OCI-LY1 (cell line): ENCODE results near the gene WDR13.

Experiments
- H2AFZ ChIP-seq: fragments of 200-600 bp; sonication (generic), shearing (Covaris generic); 2 replicates; pipeline ENCODE4 v1.6.0; 2014; ENCODE audit warnings: antibody characterized with exemption, mild to moderate bottlenecking, low read length
- H3F3A ChIP-seq: fragments of 200-600 bp; sonication (generic), shearing (Covaris generic); 2 replicates; pipeline ENCODE4 v1.6.0; 2014; ENCODE audit warnings: mild to moderate bottlenecking, antibody characterized with exemption, low read length, moderate library complexity; ENCODE audit not compliant: insufficient read depth
- H3K27ac ChIP-seq: fragments of 200-600 bp; sonication (generic); 2 replicates; pipeline ENCODE4 v1.5.1; 2014; ENCODE audit warnings: low read length, mixed run types, mild to moderate bottlenecking, low read depth; ENCODE audit not compliant: poor library complexity, severe bottlenecking
- H3K27me3 ChIP-seq: fragments of 200-600 bp; sonication (generic); 2 replicates; pipeline ENCODE4 v1.6.0; 2014; ENCODE audit warnings: antibody characterized with exemption, mild to moderate bottlenecking, low read length, moderate library complexity; ENCODE audit not compliant: insufficient read depth
- H3K36me3 ChIP-seq: fragments of 200-600 bp; sonication (generic); 2 replicates; pipeline ENCODE4 v1.6.1; 2014; ENCODE audit warnings: mild to moderate bottlenecking, antibody characterized with exemption, low read length, moderate library complexity, mixed read lengths; ENCODE audit not compliant: insufficient read depth
- H3K4me1 ChIP-seq: fragments of 200-600 bp; sonication (generic); 2 replicates; pipeline ENCODE4 v1.5.1; 2014; ENCODE audit warnings: mild to moderate bottlenecking, low read length, moderate library complexity; ENCODE audit not compliant: insufficient read depth, severe bottlenecking
- H3K4me2 ChIP-seq: fragments of 200-600 bp; sonication (generic), shearing (Covaris generic); 2 replicates; pipeline ENCODE4 v1.6.1; 2014; ENCODE audit warnings: low read length
- H3K4me3 ChIP-seq: fragments of 200-600 bp; sonication (generic); 2 replicates; pipeline ENCODE4 v1.5.1; 2014; ENCODE audit warnings: low read length, low read depth, mild to moderate bottlenecking, mixed read lengths; ENCODE audit not compliant: poor library complexity, severe bottlenecking
- H3K79me2 ChIP-seq: fragments of 200-600 bp; shearing (Covaris generic); 2 replicates; pipeline ENCODE4 v1.6.1; 2016; ENCODE audit warnings: mixed run types, low read length, mixed read lengths; ENCODE audit not compliant: insufficient read depth
- H3K9ac ChIP-seq: fragments of 200-600 bp; sonication (generic), shearing (Covaris generic); 2 replicates; pipeline ENCODE4 v1.6.1; 2014; ENCODE audit warnings: mild to moderate bottlenecking, low read length, mixed read lengths
- H3K9me2 ChIP-seq: fragments of 200-600 bp; sonication (generic), shearing (Covaris generic); 2 replicates; pipeline ENCODE4 v1.6.1; 2014; ENCODE audit warnings: low read depth, mild to moderate bottlenecking, low read length, mixed read lengths
- H3K9me3 ChIP-seq: fragments of 200-600 bp; shearing (Covaris generic); 2 replicates; pipeline ENCODE4 v1.6.1; 2014; ENCODE audit warnings: low read length, mixed read lengths
- H4K20me1 ChIP-seq: fragments of 200-600 bp; sonication (generic), shearing (Covaris generic); 2 replicates; pipeline ENCODE4 v1.6.0; 2016; ENCODE audit warnings: mild to moderate bottlenecking, low read length; ENCODE audit not compliant: insufficient read depth
- EZH2 ChIP-seq: fragments of 200-600 bp; sonication (generic), shearing (Covaris generic); IDR thresholded peaks from 2 replicates; pipeline ENCODE4 v1.8.0; 2017; ENCODE audit warnings: borderline replicate concordance, mixed run types, mild to moderate bottlenecking, antibody characterized with exemption, low read length, moderate library complexity, mixed read lengths
- TF ChIP-seq, protein P1 (sequence below): fragments of 200-600 bp; sonication (generic), shearing (Covaris generic); IDR thresholded peaks from 2 replicates; pipeline ENCODE4 v1.5.1; 2017; ENCODE audit warnings: mild to moderate bottlenecking, antibody characterized with exemption, low read length, moderate library complexity, mixed read lengths

WDR13 gene

GRCh38 chrX:48558271-48558670 is 39.0 kb upstream of the WDR13 start:
- H3K4me3 ChIP-seq = no peak overlapping the region
- H3K4me2 ChIP-seq = no peak overlapping the region
- no peaks in the 10 kb centered on the region for H4K20me1 ChIP-seq
- no peak overlapping the region for H3K9ac ChIP-seq
- no peaks in the 10 kb centered on the region for H3K27me3 ChIP-seq
- H3K27ac ChIP-seq = no peak overlapping the region
- no peaks in the 10 kb centered on the region for H3K4me1 ChIP-seq
- no peaks in the 10 kb centered on the region for H3K9me3 ChIP-seq
- no peaks in the 10 kb centered on the region for H3K9me2 ChIP-seq
- TF ChIP-seq, protein P1, sequence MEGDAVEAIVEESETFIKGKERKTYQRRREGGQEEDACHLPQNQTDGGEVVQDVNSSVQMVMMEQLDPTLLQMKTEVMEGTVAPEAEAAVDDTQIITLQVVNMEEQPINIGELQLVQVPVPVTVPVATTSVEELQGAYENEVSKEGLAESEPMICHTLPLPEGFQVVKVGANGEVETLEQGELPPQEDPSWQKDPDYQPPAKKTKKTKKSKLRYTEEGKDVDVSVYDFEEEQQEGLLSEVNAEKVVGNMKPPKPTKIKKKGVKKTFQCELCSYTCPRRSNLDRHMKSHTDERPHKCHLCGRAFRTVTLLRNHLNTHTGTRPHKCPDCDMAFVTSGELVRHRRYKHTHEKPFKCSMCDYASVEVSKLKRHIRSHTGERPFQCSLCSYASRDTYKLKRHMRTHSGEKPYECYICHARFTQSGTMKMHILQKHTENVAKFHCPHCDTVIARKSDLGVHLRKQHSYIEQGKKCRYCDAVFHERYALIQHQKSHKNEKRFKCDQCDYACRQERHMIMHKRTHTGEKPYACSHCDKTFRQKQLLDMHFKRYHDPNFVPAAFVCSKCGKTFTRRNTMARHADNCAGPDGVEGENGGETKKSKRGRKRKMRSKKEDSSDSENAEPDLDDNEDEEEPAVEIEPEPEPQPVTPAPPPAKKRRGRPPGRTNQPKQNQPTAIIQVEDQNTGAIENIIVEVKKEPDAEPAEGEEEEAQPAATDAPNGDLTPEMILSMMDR = no peak
- no peak for TF ChIP-seq EZH2
- peaks cover 31% of the 10 kb centered on the region for H3K36me3 ChIP-seq
- H3K79me2 ChIP-seq = no peaks in the 10 kb centered on the region
- H3F3A ChIP-seq = no peaks in the 10 kb centered on the region
- no peak overlapping the region for H2AFZ ChIP-seq

DNA sequence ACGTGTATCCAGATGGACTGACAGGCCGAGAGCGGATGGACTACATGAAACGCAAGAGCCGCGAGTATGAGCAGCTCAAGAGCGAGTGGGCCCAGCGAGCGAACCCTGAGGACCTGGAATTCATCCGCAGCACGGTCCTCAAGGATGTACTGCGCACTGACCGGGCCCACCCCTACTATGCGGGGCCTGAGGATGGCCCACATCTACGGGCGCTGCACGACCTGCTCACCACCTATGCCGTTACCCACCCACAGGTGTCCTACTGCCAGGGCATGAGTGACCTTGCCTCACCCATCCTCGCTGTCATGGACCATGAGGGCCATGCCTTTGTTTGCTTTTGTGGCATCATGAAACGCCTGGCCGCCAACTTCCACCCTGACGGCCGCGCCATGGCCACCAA is 37.7 kb upstream of the WDR13 start:
- H3K9me3 ChIP-seq = no peaks in the 10 kb centered on the region
- no peak overlapping the region for H3K4me3 ChIP-seq
- no peak overlapping the region for H3K9ac ChIP-seq
- TF ChIP-seq EZH2 = no peak
- TF ChIP-seq, protein P1 = no peak
- H3F3A ChIP-seq = no peaks in the 10 kb centered on the region
- no peaks in the 10 kb centered on the region for H3K9me2 ChIP-seq
- H3K4me1 ChIP-seq = no peaks in the 10 kb centered on the region
- H4K20me1 ChIP-seq = no peaks in the 10 kb centered on the region
- H3K4me2 ChIP-seq = no peak overlapping the region
- H3K36me3 ChIP-seq = peaks cover 30% of the 10 kb centered on the region
- H3K79me2 ChIP-seq = no peaks in the 10 kb centered on the region
- H3K27me3 ChIP-seq = no peaks in the 10 kb centered on the region
- H3K27ac ChIP-seq = no peak overlapping the region
- no peak overlapping the region for H2AFZ ChIP-seq

DNA sequence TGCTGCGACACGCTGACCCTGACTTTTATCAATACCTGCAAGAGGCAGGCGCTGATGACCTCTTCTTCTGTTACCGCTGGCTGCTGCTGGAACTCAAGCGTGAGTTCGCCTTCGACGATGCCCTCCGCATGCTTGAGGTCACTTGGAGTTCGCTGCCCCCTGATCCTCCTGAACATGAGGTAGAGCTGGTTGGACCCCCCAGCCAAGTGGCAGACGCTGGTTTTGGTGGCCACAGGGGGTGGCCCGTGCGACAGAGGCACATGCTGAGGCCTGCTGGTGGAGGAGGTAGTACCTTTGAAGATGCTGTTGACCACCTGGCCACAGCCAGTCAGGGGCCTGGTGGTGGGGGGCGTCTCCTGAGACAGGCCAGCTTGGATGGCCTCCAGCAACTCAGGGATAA is 37.2 kb upstream of the WDR13 start:
- no peaks in the 10 kb centered on the region for H3K4me1 ChIP-seq
- H3K36me3 ChIP-seq = peaks cover 26% of the 10 kb centered on the region
- H3K9me2 ChIP-seq = no peaks in the 10 kb centered on the region
- no peak overlapping the region for H3K4me3 ChIP-seq
- no peaks in the 10 kb centered on the region for H3K9me3 ChIP-seq
- no peak overlapping the region for H3K4me2 ChIP-seq
- no peaks in the 10 kb centered on the region for H3K79me2 ChIP-seq
- no peaks in the 10 kb centered on the region for H3K27me3 ChIP-seq
- no peak overlapping the region for H3K27ac ChIP-seq
- H3K9ac ChIP-seq = no peak overlapping the region
- H2AFZ ChIP-seq = no peak overlapping the region
- no peaks in the 10 kb centered on the region for H3F3A ChIP-seq
- TF ChIP-seq, protein P1 = no peak
- no peak for TF ChIP-seq EZH2
- H4K20me1 ChIP-seq = no peaks in the 10 kb centered on the region
